ENCODE measurements around the gene PRDM8. TPM values are rescaled to one million over a fixed set of nuclear protein-coding genes. Genes with fewer than 3 reads are reported as not detected.

Gene PRDM8
- total RNA-seq, 1 experiment from 2014 or later, result not detected

DNA sequence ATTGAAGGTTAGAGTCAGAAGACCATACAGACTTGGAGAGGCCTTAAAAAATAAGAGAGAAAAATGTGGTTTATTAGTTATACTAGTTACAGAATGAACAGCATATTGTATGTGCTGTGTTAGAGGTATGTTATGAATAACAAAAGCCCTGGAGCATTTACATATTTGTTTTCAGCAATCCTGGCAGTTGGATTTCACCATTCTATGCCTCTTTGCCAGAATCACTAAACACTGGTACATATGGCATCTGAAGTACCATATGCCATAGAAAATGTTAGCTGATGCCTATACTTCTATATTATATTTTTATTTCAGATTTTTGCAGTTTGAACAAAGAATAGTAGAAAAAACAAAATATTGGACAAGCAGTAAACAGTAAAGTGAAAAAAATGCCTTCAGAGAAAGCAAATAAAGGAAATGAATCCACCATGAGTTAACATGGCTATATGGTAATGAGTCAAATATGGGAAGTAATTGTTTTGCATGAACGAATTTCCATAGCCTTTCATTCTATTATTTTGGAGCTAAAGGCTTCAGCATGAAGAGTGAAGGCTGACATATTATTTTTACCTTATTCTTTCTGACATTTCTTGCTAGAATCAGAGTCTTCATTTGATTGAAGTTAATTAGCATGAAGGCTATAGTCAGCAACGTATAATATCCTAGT lies 41.9 kb upstream of the PRDM8 start:
- H3K4me3 Mint-ChIP-seq, result no peak overlapping the region
- TF ChIP-seq EMX1 (CRISPR knock-in tag; IDR thresholded peaks at IDR 0.05) (no peak), ZNF317 (CRISPR knock-in tag; IDR thresholded peaks at IDR 0.05; ENCODE audit: borderline replicate concordance, low read depth) (no peak), TEAD4 (CRISPR knock-in tag; IDR thresholded peaks at IDR 0.05) (no peak), CBFB (CRISPR knock-in tag; IDR thresholded peaks at IDR 0.05; ENCODE audit: low read depth) (no peak), ZNF416 (CRISPR knock-in tag; IDR thresholded peaks at IDR 0.05) (no peak)
- TF ChIP-seq, protein P1, sequence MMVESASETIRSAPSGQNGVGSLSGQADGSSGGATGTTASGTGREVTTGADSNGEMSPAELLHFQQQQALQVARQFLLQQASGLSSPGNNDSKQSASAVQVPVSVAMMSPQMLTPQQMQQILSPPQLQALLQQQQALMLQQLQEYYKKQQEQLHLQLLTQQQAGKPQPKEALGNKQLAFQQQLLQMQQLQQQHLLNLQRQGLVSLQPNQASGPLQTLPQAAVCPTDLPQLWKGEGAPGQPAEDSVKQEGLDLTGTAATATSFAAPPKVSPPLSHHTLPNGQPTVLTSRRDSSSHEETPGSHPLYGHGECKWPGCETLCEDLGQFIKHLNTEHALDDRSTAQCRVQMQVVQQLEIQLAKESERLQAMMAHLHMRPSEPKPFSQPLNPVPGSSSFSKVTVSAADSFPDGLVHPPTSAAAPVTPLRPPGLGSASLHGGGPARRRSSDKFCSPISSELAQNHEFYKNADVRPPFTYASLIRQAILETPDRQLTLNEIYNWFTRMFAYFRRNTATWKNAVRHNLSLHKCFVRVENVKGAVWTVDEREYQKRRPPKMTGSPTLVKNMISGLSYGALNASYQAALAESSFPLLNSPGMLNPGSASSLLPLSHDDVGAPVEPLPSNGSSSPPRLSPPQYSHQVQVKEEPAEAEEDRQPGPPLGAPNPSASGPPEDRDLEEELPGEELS (CRISPR knock-in tag; IDR thresholded peaks at IDR 0.05), result no peak
- TF ChIP-seq, protein P2, sequence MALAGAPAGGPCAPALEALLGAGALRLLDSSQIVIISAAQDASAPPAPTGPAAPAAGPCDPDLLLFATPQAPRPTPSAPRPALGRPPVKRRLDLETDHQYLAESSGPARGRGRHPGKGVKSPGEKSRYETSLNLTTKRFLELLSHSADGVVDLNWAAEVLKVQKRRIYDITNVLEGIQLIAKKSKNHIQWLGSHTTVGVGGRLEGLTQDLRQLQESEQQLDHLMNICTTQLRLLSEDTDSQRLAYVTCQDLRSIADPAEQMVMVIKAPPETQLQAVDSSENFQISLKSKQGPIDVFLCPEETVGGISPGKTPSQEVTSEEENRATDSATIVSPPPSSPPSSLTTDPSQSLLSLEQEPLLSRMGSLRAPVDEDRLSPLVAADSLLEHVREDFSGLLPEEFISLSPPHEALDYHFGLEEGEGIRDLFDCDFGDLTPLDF (CRISPR knock-in tag; IDR thresholded peaks at IDR 0.05), result no peak
- TF ChIP-seq, protein P3, sequence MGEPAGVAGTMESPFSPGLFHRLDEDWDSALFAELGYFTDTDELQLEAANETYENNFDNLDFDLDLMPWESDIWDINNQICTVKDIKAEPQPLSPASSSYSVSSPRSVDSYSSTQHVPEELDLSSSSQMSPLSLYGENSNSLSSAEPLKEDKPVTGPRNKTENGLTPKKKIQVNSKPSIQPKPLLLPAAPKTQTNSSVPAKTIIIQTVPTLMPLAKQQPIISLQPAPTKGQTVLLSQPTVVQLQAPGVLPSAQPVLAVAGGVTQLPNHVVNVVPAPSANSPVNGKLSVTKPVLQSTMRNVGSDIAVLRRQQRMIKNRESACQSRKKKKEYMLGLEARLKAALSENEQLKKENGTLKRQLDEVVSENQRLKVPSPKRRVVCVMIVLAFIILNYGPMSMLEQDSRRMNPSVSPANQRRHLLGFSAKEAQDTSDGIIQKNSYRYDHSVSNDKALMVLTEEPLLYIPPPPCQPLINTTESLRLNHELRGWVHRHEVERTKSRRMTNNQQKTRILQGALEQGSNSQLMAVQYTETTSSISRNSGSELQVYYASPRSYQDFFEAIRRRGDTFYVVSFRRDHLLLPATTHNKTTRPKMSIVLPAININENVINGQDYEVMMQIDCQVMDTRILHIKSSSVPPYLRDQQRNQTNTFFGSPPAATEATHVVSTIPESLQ (CRISPR knock-in tag; IDR thresholded peaks at IDR 0.05), result no peak
- TF ChIP-seq, protein P4, sequence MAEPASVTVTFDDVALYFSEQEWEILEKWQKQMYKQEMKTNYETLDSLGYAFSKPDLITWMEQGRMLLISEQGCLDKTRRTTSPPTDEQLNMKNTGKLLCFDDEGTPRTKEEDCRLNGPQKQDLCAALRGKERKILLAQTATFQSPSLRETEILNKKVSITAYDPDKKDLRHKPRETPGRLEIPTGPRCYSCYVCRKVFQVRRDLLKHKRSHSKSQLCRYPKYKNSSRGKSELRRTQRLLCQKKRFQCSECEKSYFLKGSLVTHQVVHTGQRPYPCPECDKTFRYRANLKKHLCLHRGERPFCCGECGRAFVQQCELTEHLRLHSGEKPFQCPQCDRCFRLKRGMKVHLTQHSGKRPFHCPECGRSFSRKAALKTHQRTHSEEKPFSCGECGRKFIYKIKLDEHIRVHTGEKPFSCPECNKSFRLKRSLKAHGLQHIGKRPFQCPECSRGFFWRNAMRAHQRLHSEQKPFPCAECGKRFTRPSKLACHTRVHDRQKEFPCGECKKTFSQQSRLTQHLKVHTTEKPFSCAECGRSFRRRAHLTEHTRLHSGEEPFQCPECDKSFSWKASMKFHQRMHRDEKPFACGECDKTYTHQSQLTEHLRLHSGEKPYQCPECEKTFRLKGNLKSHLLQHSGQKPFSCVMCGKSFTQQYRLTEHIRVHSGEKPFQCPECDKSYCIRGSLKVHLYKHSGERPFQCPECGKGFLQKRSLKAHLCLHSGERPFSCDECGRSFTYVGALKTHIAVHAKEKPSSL (CRISPR knock-in tag; conservative IDR thresholded peaks at IDR 0.05), result no peak
- H3K36me3 Mint-ChIP-seq, result no peaks in the 10 kb centered on the region
- H3K9me3 Mint-ChIP-seq, result peaks cover 4% of the 10 kb centered on the region; the same call in 1 of the 2 replicates
- no peak overlapping the region for H3K27ac Mint-ChIP-seq
- ChIA-PET POLR2A (no interaction called here), CTCF (no interaction called here)
- no peaks in the 10 kb centered on the region for H3K4me1 Mint-ChIP-seq
- H3K27me3 Mint-ChIP-seq (ENCODE audit: low read depth), result no peaks in the 10 kb centered on the region
- ATAC-seq (no peak), DNase-seq (ENCODE audit: low spot score) (no peak)

DNA sequence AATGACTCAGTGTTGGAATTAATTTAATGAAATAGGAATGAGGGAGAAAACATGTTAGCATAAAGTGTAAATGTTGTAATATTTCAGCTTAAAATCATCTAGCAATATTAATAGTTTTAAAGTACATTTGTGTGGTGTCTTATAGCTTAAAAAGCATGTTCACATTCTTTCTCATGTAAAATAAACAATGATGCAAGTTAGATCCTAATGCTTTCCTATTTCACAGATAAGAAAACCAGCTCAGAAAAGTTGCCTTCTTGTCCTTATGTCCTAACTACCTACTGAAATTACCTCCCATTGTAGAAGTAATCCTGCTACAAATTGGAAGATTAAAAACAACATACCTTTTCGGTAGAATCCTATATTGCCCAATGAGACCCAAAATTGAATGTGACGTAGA lies 40.9 kb upstream of the PRDM8 start:
- no peak for DNase-seq (ENCODE audit: low spot score)
- ATAC-seq, result no peak
- no peak overlapping the region for H3K4me3 Mint-ChIP-seq
- ChIA-PET POLR2A (no interaction called here), CTCF (no interaction called here)
- TF ChIP-seq, protein P5, sequence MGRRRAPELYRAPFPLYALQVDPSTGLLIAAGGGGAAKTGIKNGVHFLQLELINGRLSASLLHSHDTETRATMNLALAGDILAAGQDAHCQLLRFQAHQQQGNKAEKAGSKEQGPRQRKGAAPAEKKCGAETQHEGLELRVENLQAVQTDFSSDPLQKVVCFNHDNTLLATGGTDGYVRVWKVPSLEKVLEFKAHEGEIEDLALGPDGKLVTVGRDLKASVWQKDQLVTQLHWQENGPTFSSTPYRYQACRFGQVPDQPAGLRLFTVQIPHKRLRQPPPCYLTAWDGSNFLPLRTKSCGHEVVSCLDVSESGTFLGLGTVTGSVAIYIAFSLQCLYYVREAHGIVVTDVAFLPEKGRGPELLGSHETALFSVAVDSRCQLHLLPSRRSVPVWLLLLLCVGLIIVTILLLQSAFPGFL (CRISPR knock-in tag; IDR thresholded peaks at IDR 0.05; ENCODE audit: borderline replicate concordance), result no peak
- TF ChIP-seq, protein P6, sequence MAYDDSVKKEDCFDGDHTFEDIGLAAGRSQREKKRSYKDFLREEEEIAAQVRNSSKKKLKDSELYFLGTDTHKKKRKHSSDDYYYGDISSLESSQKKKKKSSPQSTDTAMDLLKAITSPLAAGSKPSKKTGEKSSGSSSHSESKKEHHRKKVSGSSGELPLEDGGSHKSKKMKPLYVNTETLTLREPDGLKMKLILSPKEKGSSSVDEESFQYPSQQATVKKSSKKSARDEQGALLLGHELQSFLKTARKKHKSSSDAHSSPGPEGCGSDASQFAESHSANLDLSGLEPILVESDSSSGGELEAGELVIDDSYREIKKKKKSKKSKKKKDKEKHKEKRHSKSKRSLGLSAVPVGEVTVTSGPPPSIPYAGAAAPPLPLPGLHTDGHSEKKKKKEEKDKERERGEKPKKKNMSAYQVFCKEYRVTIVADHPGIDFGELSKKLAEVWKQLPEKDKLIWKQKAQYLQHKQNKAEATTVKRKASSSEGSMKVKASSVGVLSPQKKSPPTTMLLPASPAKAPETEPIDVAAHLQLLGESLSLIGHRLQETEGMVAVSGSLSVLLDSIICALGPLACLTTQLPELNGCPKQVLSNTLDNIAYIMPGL (CRISPR knock-in tag; IDR thresholded peaks at IDR 0.05), result no peak
- no peak for TF ChIP-seq MXD4 (CRISPR knock-in tag; IDR thresholded peaks at IDR 0.05; ENCODE audit: borderline replicate concordance)
- no peaks in the 10 kb centered on the region for H3K36me3 Mint-ChIP-seq
- peaks cover 4% of the 10 kb centered on the region; the same call in 1 of the 2 replicates for H3K9me3 Mint-ChIP-seq
- no peaks in the 10 kb centered on the region for H3K4me1 Mint-ChIP-seq
- H3K27ac Mint-ChIP-seq, result no peak overlapping the region
- H3K27me3 Mint-ChIP-seq (ENCODE audit: low read depth), result no peaks in the 10 kb centered on the region
